SU-DHL-6 (cell line): ENCODE measurements around the gene ZWILCH.

Experiments used
- H2AFZ ChIP-seq: fragments of 200-600 bp; sonication (generic); 2 replicates; pipeline ENCODE4 v1.6.1; 2014; ENCODE audit warnings: low read depth, mild to moderate bottlenecking, moderate library complexity, mixed read lengths, antibody characterized with exemption, low read length; ENCODE audit not compliant: severe bottlenecking
- H3F3A ChIP-seq: fragments of 200-600 bp; shearing (Covaris generic); 2 replicates; pipeline ENCODE4 v1.6.0; 2016; ENCODE audit warnings: antibody characterized with exemption, mild to moderate bottlenecking; ENCODE audit not compliant: insufficient read depth
- H3K27ac ChIP-seq: fragments of 200-600 bp; sonication (generic); 2 replicates; pipeline ENCODE4 v1.5.1; 2016; ENCODE audit warnings: low read depth, mild to moderate bottlenecking, low read length, moderate library complexity, mixed read lengths
- H3K27me3 ChIP-seq: fragments of 200-600 bp; sonication (generic), shearing (Covaris generic); 2 replicates; pipeline ENCODE4 v1.6.0; 2014; ENCODE audit warnings: mild to moderate bottlenecking, low read length
- H3K36me3 ChIP-seq: fragments of 200-600 bp; sonication (generic); 2 replicates; pipeline ENCODE4 v1.6.1; 2014; ENCODE audit warnings: mild to moderate bottlenecking, low read length, mixed read lengths
- H3K4me2 ChIP-seq: fragments of 300-600, 200-600 bp; shearing (Covaris generic), sonication (generic); 2 replicates; pipeline ENCODE4 v1.6.0; 2014; ENCODE audit warnings: low read length, low read depth, mild to moderate bottlenecking; ENCODE audit not compliant: poor library complexity, severe bottlenecking
- H3K4me3 ChIP-seq: fragments of 200-600 bp; sonication (generic); 2 replicates; pipeline ENCODE4 v1.5.1; 2014; ENCODE audit warnings: antibody characterized with exemption, low read length, mild to moderate bottlenecking, mixed read lengths; ENCODE audit not compliant: insufficient read depth, poor library complexity, severe bottlenecking
- H3K79me2 ChIP-seq: fragments of 200-600 bp; sonication (generic); 2 replicates; pipeline ENCODE4 v1.6.1; 2014; ENCODE audit warnings: mild to moderate bottlenecking, low read length, moderate library complexity; ENCODE audit not compliant: insufficient read depth
- H3K9ac ChIP-seq: fragments of 200-600 bp; sonication (generic); 2 replicates; pipeline ENCODE4 v1.7.0; 2014; ENCODE audit warnings: mild to moderate bottlenecking, low read length
- H3K9me2 ChIP-seq: fragments of 200-600 bp; sonication (generic); replicated peaks from 2 replicates; pipeline ENCODE4 v1.6.1; 2014; ENCODE audit warnings: low read length; ENCODE audit not compliant: insufficient read depth
- H3K9me3 ChIP-seq: fragments of 200-600 bp; sonication (generic); 2 replicates; pipeline ENCODE4 v1.6.1; 2014; ENCODE audit warnings: low read length, mixed read lengths; ENCODE audit not compliant: insufficient read depth
- H4K20me1 ChIP-seq: fragments of 200-600 bp; sonication (generic); 2 replicates; pipeline ENCODE4 v1.6.1; 2014; ENCODE audit warnings: low read depth, mild to moderate bottlenecking, antibody characterized with exemption, low read length, moderate library complexity, mixed read lengths
- CTCF ChIP-seq: fragments of 200-600 bp; sonication (generic); IDR thresholded peaks from one replicate; pipeline ENCODE4 v1.5.1; 2017; ENCODE audit warnings: antibody characterized with exemption, mild to moderate bottlenecking, low read length, moderate library complexity; ENCODE audit not compliant: insufficient read depth, poor library complexity, severe bottlenecking
- EZH2phosphoT487 ChIP-seq: fragments of 200-600 bp; sonication (generic), shearing (Covaris generic); conservative IDR thresholded peaks from 2 replicates; pipeline ENCODE4 v1.6.1; 2018; ENCODE audit warnings: mild to moderate bottlenecking, antibody characterized with exemption, low read length, moderate library complexity, mixed read lengths

The ZWILCH gene

GRCh38 chr15:66486887-66487286, 18.2 kb upstream of the ZWILCH start:
- H2AFZ ChIP-seq: no peak overlapping the region
- H3K4me2 ChIP-seq: no peak overlapping the region
- no peaks in the 10 kb centered on the region for H3K79me2 ChIP-seq
- H3K9ac ChIP-seq: no peak overlapping the region
- no peak for TF ChIP-seq EZH2phosphoT487
- no peak overlapping the region for H3K4me3 ChIP-seq
- H3K36me3 ChIP-seq: peaks cover 3% of the 10 kb centered on the region; the same call in 1 of the 2 replicates
- H3K9me2 ChIP-seq: no peaks in the 10 kb centered on the region
- no peaks in the 10 kb centered on the region for H3K9me3 ChIP-seq
- H3K27me3 ChIP-seq: no peaks in the 10 kb centered on the region
- H3K27ac ChIP-seq: no peak overlapping the region
- no peaks in the 10 kb centered on the region for H4K20me1 ChIP-seq
- peaks cover 14% of the 10 kb centered on the region for H3F3A ChIP-seq

- Histone ChIP-seq H3K36me3 (peaks cover 15% of the 10 kb centered on the region; the same call in 1 of the 2 replicates), H3K9me3 (no peaks in the 10 kb centered on the region), H3K4me3 (no peak overlapping the region), H3K79me2 (no peaks in the 10 kb centered on the region), H3K4me2 (no peak overlapping the region), H3K9ac (no peak overlapping the region), H3K9me2 (no peaks in the 10 kb centered on the region), H4K20me1 (no peaks in the 10 kb centered on the region), H3K27me3 (no peaks in the 10 kb centered on the region), H3K27ac (no peak overlapping the region), H3F3A (peaks cover 23% of the 10 kb centered on the region), H2AFZ (no peak overlapping the region)
- no peak for TF ChIP-seq CTCF
- no peak for TF ChIP-seq EZH2phosphoT487
Observed at GRCh38 chr15:66488525-66488924, 16.6 kb upstream of the ZWILCH start.

GRCh38 chr15:66489179-66489791, 15.8 kb upstream of the ZWILCH start:
- no peaks in the 10 kb centered on the region for H3K27me3 ChIP-seq
- H3K36me3 ChIP-seq: peaks cover 15% of the 10 kb centered on the region; the same call in 1 of the 2 replicates
- H3K9ac ChIP-seq: no peak overlapping the region
- no peak overlapping the region for H3K4me3 ChIP-seq
- H3K27ac ChIP-seq: no peak overlapping the region
- no peaks in the 10 kb centered on the region for H3K9me3 ChIP-seq
- H3K4me2 ChIP-seq: no peak overlapping the region
- no peak overlapping the region for H2AFZ ChIP-seq
- no peaks in the 10 kb centered on the region for H3K79me2 ChIP-seq
- H3F3A ChIP-seq: peaks cover 27% of the 10 kb centered on the region
- H4K20me1 ChIP-seq: no peaks in the 10 kb centered on the region
- H3K9me2 ChIP-seq: no peaks in the 10 kb centered on the region
- TF ChIP-seq EZH2phosphoT487 (no peak), CTCF (no peak)

- peaks cover 27% of the 10 kb centered on the region for H3F3A ChIP-seq
- no peak overlapping the region for H3K4me2 ChIP-seq
- no peak overlapping the region for H3K9ac ChIP-seq
- no peaks in the 10 kb centered on the region for H3K9me2 ChIP-seq
- H2AFZ ChIP-seq: no peak overlapping the region
- H3K9me3 ChIP-seq: no peaks in the 10 kb centered on the region
- H3K27ac ChIP-seq: no peak overlapping the region
- H3K4me3 ChIP-seq: no peak overlapping the region
- peaks cover 15% of the 10 kb centered on the region; the same call in 1 of the 2 replicates for H3K36me3 ChIP-seq
- H3K27me3 ChIP-seq: no peaks in the 10 kb centered on the region
- H3K79me2 ChIP-seq: peaks cover 9% of the 10 kb centered on the region
- H4K20me1 ChIP-seq: no peaks in the 10 kb centered on the region
- no peak for TF ChIP-seq CTCF
- TF ChIP-seq EZH2phosphoT487: no peak
Observed at GRCh38 chr15:66491846-66492245, 13.3 kb upstream of the ZWILCH start.
